GM12801 (cell line): ENCODE measurements around the gene GET4.

Source experiments
- CTCF ChIP-seq: IDR thresholded peaks from one replicate; pipeline ENCODE4 v1.5.1; 2011; ENCODE audit warnings: control low read depth; ENCODE audit not compliant: insufficient read length; ENCODE audit errors: extremely low read depth

Gene GET4

GRCh38 chr7:875476-876076, 778 bp upstream of the GET4 start:
- TF ChIP-seq CTCF: no peak

GRCh38 chr7:876972-877311, 588 bp downstream of the GET4 start:
- TF ChIP-seq CTCF: no peak

GRCh38 chr7:877312-878232, 1.2 kb downstream of the GET4 start:
- no peak for TF ChIP-seq CTCF

GRCh38 chr7:879093-879492, 2.7 kb downstream of the GET4 start:
- no peak for TF ChIP-seq CTCF

GRCh38 chr7:879706-880105, 3.4 kb downstream of the GET4 start:
- no peak for TF ChIP-seq CTCF

- no peak for TF ChIP-seq CTCF
These were observed 4.1 kb downstream of the GET4 start for GRCh38 chr7:880450-880849.

- TF ChIP-seq CTCF: no peak
These were observed 5.3 kb downstream of the GET4 start for GRCh38 chr7:881441-882234.
